Breast epithelium (tissue), 4 donors: ENCODE measurements around the gene ZMYM2. TPM values are rescaled to one million over a fixed set of nuclear protein-coding genes. Genes with fewer than 3 reads are reported as not detected.

Source experiments
- DNase-seq, 2 donors: peaks; one replicate each; pipeline ENCODE4 v3.0.0-alpha.2; 2019; ENCODE audit warnings: low spot score in 2 of 2
- H3K27ac ChIP-seq, 2 donors: fragments of 200-600 bp; sonication (generic) in 1 of 2; one replicate each; pipeline ENCODE4 v1.5.1; 2016 to 2019; ENCODE audit warnings: mild to moderate bottlenecking in 1 of 2
- H3K27me3 ChIP-seq, 2 donors: fragments of 200-600 bp; sonication (generic) in 1 of 2; one replicate each; pipeline versions ENCODE4 v1.5.1 to v1.6.0; 2017 to 2019; ENCODE audit warnings: control low read depth in 1 of 2, mild to moderate bottlenecking in 1 of 2
- H3K36me3 ChIP-seq: fragments of 200-600 bp; one replicate; pipeline ENCODE4 v1.5.1; 2019
- H3K4me1 ChIP-seq, 2 donors: fragments of 200-600 bp; sonication (generic); one replicate each; pipeline ENCODE4 v1.5.1; 2016 to 2019; ENCODE audit warnings: control low read depth in 1 of 2
- H3K4me3 ChIP-seq, 3 donors: fragments of 200-600 bp; sonication (generic); 1 replicate in 2 of 3; 2 replicates in 1 of 3; pipeline ENCODE4 v1.5.1; 2016 to 2019; ENCODE audit warnings: mild to moderate bottlenecking in 3 of 3, moderate library complexity in 2 of 3
- H3K9me3 ChIP-seq, 2 donors: fragments of 200-600 bp; sonication (generic) in 1 of 2; one replicate each; pipeline ENCODE4 v1.5.1; 2016 to 2019; ENCODE audit warnings: control low read depth in 1 of 2
- CTCF ChIP-seq, 3 donors: fragments of 450-650 bp; IDR thresholded peaks; one replicate each; pipeline ENCODE4 v1.5.1; 2016 to 2017; ENCODE audit warnings: antibody characterized with exemption in 3 of 3, mild to moderate bottlenecking in 3 of 3, moderate library complexity in 3 of 3
- POLR2A ChIP-seq: fragments of 450-650 bp; IDR thresholded peaks from one replicate; pipeline ENCODE4 v1.6.1; 2016; ENCODE audit warnings: antibody characterized with exemption, mild to moderate bottlenecking, moderate library complexity
- POLR2AphosphoS5 ChIP-seq, 3 donors: sonication (generic); formaldehyde crosslinking; IDR thresholded peaks; one replicate each; pipeline ENCODE4 v1.6.1; 2017; ENCODE audit warnings: antibody characterized with exemption in 3 of 3
- intact Hi-C: fragments of 100-400 bp; cut with DNase I; formaldehyde crosslinking; loops from one replicate; pipeline ENCODE4 v1.15.1; 2023; ENCODE audit warnings: low total_unique reads
- total RNA-seq, 3 donors: library from RNA; depleted of rRNA; stranded (reverse); fragments of >200 nt; gene quantifications; one replicate each; pipeline ENCODE4 v1.1.0, GENCODE V29; 2016

ZMYM2 gene
- total RNA-seq, 3 donors from 2014 or later: 76.5 to 118 (median 93.1) TPM

GRCh38 chr13:19984430-19985218, 26.1 kb downstream of the ZMYM2 start:
- H3K9me3 ChIP-seq: peaks cover 0 to 1% of the 10 kb centered on the region in 2 donors
- H3K4me1 ChIP-seq: no peaks in the 10 kb centered on the region
- no peak overlapping the region for H3K27ac ChIP-seq
- no peak overlapping the region for H3K4me3 ChIP-seq
- TF ChIP-seq CTCF (IDR thresholded peaks at IDR 0.05): no peak
- TF ChIP-seq POLR2AphosphoS5 (IDR thresholded peaks at IDR 0.05): no peak
- TF ChIP-seq POLR2A: no peak
- no peaks in the 10 kb centered on the region for H3K36me3 ChIP-seq
- intact Hi-C loops: no loop called here
- no peak for DNase-seq
- H3K27me3 ChIP-seq: no peaks in the 10 kb centered on the region

GRCh38 chr13:19985219-19985556, 26.7 kb downstream of the ZMYM2 start:
- Histone ChIP-seq H3K4me3 (no peak overlapping the region), H3K4me1 (no peaks in the 10 kb centered on the region), H3K9me3 (no peaks in the 10 kb centered on the region), H3K36me3 (no peaks in the 10 kb centered on the region), H3K27ac (no peak overlapping the region), H3K27me3 (no peaks in the 10 kb centered on the region)
- intact Hi-C loops: no loop called here
- TF ChIP-seq POLR2AphosphoS5 (IDR thresholded peaks at IDR 0.05) (no peak), CTCF (IDR thresholded peaks at IDR 0.05) (no peak), POLR2A (no peak)
- no peak for DNase-seq

- intact Hi-C loops: no loop called here
These were observed 33.0 kb downstream of the ZMYM2 start for GRCh38 chr13:19991531-19991930.

GRCh38 chr13:19993024-19993423, 34.5 kb downstream of the ZMYM2 start:
- TF ChIP-seq POLR2AphosphoS5 (IDR thresholded peaks at IDR 0.05) (no peak), CTCF (IDR thresholded peaks at IDR 0.05) (no peak), POLR2A (no peak)

More at GRCh38 chr13:19991531-19991930, 33.0 kb downstream of the ZMYM2 start:
- Histone ChIP-seq H3K27ac (no peak overlapping the region), H3K4me3 (no peak overlapping the region), H3K9me3 (no peaks in the 10 kb centered on the region), H3K36me3 (no peaks in the 10 kb centered on the region), H3K4me1 (no peaks in the 10 kb centered on the region), H3K27me3 (no peaks in the 10 kb centered on the region)
- DNase-seq: no peak
- TF ChIP-seq POLR2A: no peak
- TF ChIP-seq POLR2AphosphoS5 (IDR thresholded peaks at IDR 0.05): no peak
- no peak for TF ChIP-seq CTCF (IDR thresholded peaks at IDR 0.05)

GRCh38 chr13:19998960-19999359, 40.4 kb downstream of the ZMYM2 start:
- Histone ChIP-seq H3K4me3 (no peak overlapping the region), H3K27ac (no peak overlapping the region), H3K4me1 (no peaks in the 10 kb centered on the region), H3K36me3 (no peaks in the 10 kb centered on the region), H3K27me3 (no peaks in the 10 kb centered on the region), H3K9me3 (no peaks in the 10 kb centered on the region)
- TF ChIP-seq CTCF (IDR thresholded peaks at IDR 0.05): no peak
- TF ChIP-seq POLR2A: no peak
- intact Hi-C loops: no loop called here
- DNase-seq: no peak

More at GRCh38 chr13:19993024-19993423, 34.5 kb downstream of the ZMYM2 start:
- intact Hi-C loops: no loop called here
- DNase-seq: no peak
- Histone ChIP-seq H3K4me3 (no peak overlapping the region), H3K27ac (no peak overlapping the region), H3K9me3 (no peaks in the 10 kb centered on the region), H3K36me3 (no peaks in the 10 kb centered on the region), H3K27me3 (no peaks in the 10 kb centered on the region), H3K4me1 (no peaks in the 10 kb centered on the region)
